ENCODE data around the gene HOXA6. TPM values are rescaled to one million over a fixed set of nuclear protein-coding genes. Genes with fewer than 3 reads are reported as not detected.

Gene HOXA6
- total and polyA plus RNA-seq, 9 of the 15 experiments (the other 6 are each of a cell fraction or from before 2014, with no cell fraction given), result not detected

- Histone ChIP-seq H3K9ac (ENCODE audit: insufficient read depth in 1 of 2, low read depth in 2 of 2, low read length in 2 of 2) (no peak overlapping the region), H3K4me1 (replicated peaks in 1 of 2; ENCODE audit: control insufficient read depth in 2 of 2, insufficient read depth in 2 of 2, low read length in 2 of 2) (peaks cover 0 to 7% of the 10 kb centered on the region in 2 experiments; a peak in 1 of 5 replicates)
Measured at GRCh38 chr7:27131390-27131819, 16.2 kb downstream of the HOXA6 start.

More at GRCh38 chr7:27131390-27131819, 16.2 kb downstream of the HOXA6 start:
- ATAC-seq, result no peak
- Histone ChIP-seq H3K27ac (ENCODE audit: extremely low read depth, low read depth, low read length) (no peak overlapping the region), H4K20me1 (replicated peaks; ENCODE audit: control insufficient read depth, insufficient read depth, low read length) (no peaks in the 10 kb centered on the region; the same call in 1 of the 2 replicates), H3K9me1 (ENCODE audit: control insufficient read depth, insufficient read depth, low read length) (no peaks in the 10 kb centered on the region), H3K9me3 (replicated peaks; ENCODE audit: control insufficient read depth, insufficient read depth, low read depth, low read length) (no peaks in the 10 kb centered on the region), H3K79me2 (ENCODE audit: control insufficient read depth, insufficient read depth, low read length) (no peaks in the 10 kb centered on the region), H3K4me2 (ENCODE audit: insufficient read depth, low read length) (no peak overlapping the region), H3K4me3 (no peak overlapping the region), H3K27me3 (ENCODE audit: control insufficient read depth in 2 of 2, insufficient read depth in 2 of 2, low read length in 2 of 2) (peaks cover 16 to 24% of the 10 kb centered on the region in 2 experiments), H3K36me3 (ENCODE audit: control insufficient read depth, insufficient read depth, low read length) (no peaks in the 10 kb centered on the region), H2AFZ (ENCODE audit: low read depth, low read length) (no peak overlapping the region)
- DNase-seq (ENCODE audit: extremely low read depth in 1 of 4, low spot score in 3 of 4), result no peak
- under 1% methylated on average over 12 of the region's 12 CpGs for WGBS (ENCODE audit: insufficient coverage, low coverage, missing lambda C conversion rate)
- BruUV-seq (replicated peaks), result no TSS peak
- intact Hi-C loops (cut with micrococcal nuclease), result no loop called here
- no peak for TF ChIP-seq SP2 (IDR thresholded peaks at IDR 0.05; ENCODE audit: extremely low read depth, low read depth, low read length, poor library complexity, severe bottlenecking)
- TF ChIP-seq RB1 (IDR thresholded peaks at IDR 0.05; ENCODE audit: low read depth), result no peak
- no peak for TF ChIP-seq SMAD3 (CRISPR knock-in tag; conservative IDR thresholded peaks at IDR 0.05)
- TF ChIP-seq FOXK1 (CRISPR knock-in tag; IDR thresholded peaks at IDR 0.05; ENCODE audit: borderline replicate concordance), result no peak
- no peak for TF ChIP-seq ZNF311 (CRISPR knock-in tag; IDR thresholded peaks at IDR 0.05)
- no peak for TF ChIP-seq GATAD2A (IDR thresholded peaks at IDR 0.05)
- no peak for TF ChIP-seq KAT7 (CRISPR knock-in tag; IDR thresholded peaks at IDR 0.05; ENCODE audit: borderline replicate concordance)
- no peak for TF ChIP-seq MEF2D (tag; conservative IDR thresholded peaks at IDR 0.05; ENCODE audit: low read depth)
- TF ChIP-seq ZBTB11 (CRISPR knock-in tag; IDR thresholded peaks at IDR 0.05), result no peak
- no peak for TF ChIP-seq BRF1 (IDR thresholded peaks at IDR 0.05; ENCODE audit: borderline replicate concordance, extremely low read depth, insufficient read length)
- TF ChIP-seq ZNF134 (CRISPR knock-in tag; conservative IDR thresholded peaks at IDR 0.05), result no peak
- TF ChIP-seq NCOA2 (IDR thresholded peaks at IDR 0.05; ENCODE audit: partially characterized antibody in 2 of 2), result no peak
- TF ChIP-seq TAF15 (IDR thresholded peaks at IDR 0.05; ENCODE audit: low read depth, low read length), result no peak
- no peak for TF ChIP-seq CTCF (IDR thresholded peaks at IDR 0.05 in 2 of 3, conservative IDR thresholded peaks at IDR 0.05 in 1 of 3; ENCODE audit: insufficient read depth in 2 of 3, low read depth in 1 of 3, low read length in 3 of 3)
- TF ChIP-seq ZBTB2 (IDR thresholded peaks at IDR 0.05), result no peak
- TF ChIP-seq ZC3H11A (IDR thresholded peaks at IDR 0.05; ENCODE audit: low read depth, low read length), result no peak
- ChIA-PET CTCF (ENCODE audit: low intra/inter-chr PET ratio) (no interaction called here), POLR2A (interaction anchor here (0.7 kb wide), 2 partner anchors 18 to 459 kb away, joined by 3 read pairs; no protein-coding TSS in a partner anchor)
- in situ Hi-C loops (cut with MboI), result no loop called here
- no peak for FAIRE-seq
